ENCODE data around the gene SLC25A36.

GRCh38 chr3:140955645-140956044 lies 14.0 kb downstream of the SLC25A36 start:
- TF ChIP-seq CTCF (IDR thresholded peaks at IDR 0.05) (no peak), POLR2A (IDR thresholded peaks at IDR 0.05) (no peak)

All from vagina (tissue), 2 donors.